ENCODE measurements around the gene SNAP25. TPM values are rescaled to one million over a fixed set of nuclear protein-coding genes. Genes with fewer than 3 reads are reported as not detected.

The SNAP25 gene
- total and polyA plus RNA-seq, 2 donors (not counting 1 experiment from before 2014, with no cell fraction given), result 0.27 TPM; not detected in 1

DNA sequence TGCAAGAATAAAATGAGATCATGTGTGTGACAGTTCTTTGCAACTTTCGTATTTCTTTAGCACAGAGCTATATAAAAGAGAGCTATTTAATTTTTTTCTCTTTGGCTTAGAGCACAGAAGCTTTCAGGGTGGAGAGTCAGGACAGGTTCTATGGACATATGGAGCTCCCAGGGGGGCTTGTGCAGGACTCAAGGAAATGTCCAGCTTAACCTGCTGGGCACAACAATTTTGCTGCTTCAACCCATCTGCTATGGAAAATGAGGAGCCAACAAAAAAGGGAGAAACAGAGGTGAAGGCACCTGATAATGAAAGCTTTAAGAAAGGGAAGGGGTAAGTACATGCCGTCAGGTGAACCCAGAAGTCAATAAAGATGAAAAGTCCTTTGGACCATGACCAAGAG is 5.1 kb upstream of the SNAP25 start:
- 83% methylated on average over 1 of the region's 2 CpGs for WGBS (ENCODE audit: insufficient coverage)
- H3K9me3 Mint-ChIP-seq (ENCODE audit: insufficient read depth), result no peaks in the 10 kb centered on the region
- Histone ChIP-seq H4K20me1 (ENCODE audit: control insufficient read depth, insufficient read depth, low read length, poor library complexity, severe bottlenecking) (no peaks in the 10 kb centered on the region), H3K4me3 (ENCODE audit: control extremely low read depth in 1 of 5, extremely low read depth in 1 of 5, insufficient read depth in 1 of 5, low read depth in 2 of 5, low read length in 4 of 5) (no peak overlapping the region), H3K27me3 (replicated peaks in 1 of 4; ENCODE audit: control extremely low read depth in 1 of 4, control insufficient read depth in 3 of 4, insufficient read depth in 4 of 4, low read length in 3 of 4) (peaks cover 0 to 13% (median 8%) of the 10 kb centered on the region in 4 experiments), H3K9me3 (ENCODE audit: control extremely low read depth in 1 of 3, control insufficient read depth in 2 of 3, insufficient read depth in 1 of 3, low read length in 2 of 3) (peaks cover 0 to 9% (median 0%) of the 10 kb centered on the region in 3 donors), H3K4me1 (ENCODE audit: control insufficient read depth in 2 of 2, insufficient read depth in 2 of 2, low read length in 2 of 2) (peaks cover 7 to 8% of the 10 kb centered on the region in 2 donors), H3K27ac (ENCODE audit: low read length in 2 of 2) (no peak overlapping the region), H3K4me2 (replicated peaks; ENCODE audit: low read depth, low read length, poor library complexity, severe bottlenecking) (no peak overlapping the region), H3K36me3 (replicated peaks in 1 of 2; ENCODE audit: control extremely low read depth in 1 of 2, control insufficient read depth in 1 of 2, extremely low read depth in 1 of 2, insufficient read depth in 2 of 2, low read length in 1 of 2) (no peaks in the 10 kb centered on the region), H3K9ac (ENCODE audit: low read length) (no peak overlapping the region), H2AFZ (ENCODE audit: insufficient read depth, low read depth, low read length, poor library complexity, severe bottlenecking) (no peak overlapping the region), H3K79me2 (ENCODE audit: control insufficient read depth, insufficient read depth, low read length) (no peaks in the 10 kb centered on the region)
- ChIA-PET CTCF (no interaction called here), POLR2A (no interaction called here)
- peaks cover 34% of the 10 kb centered on the region for H3K27me3 Mint-ChIP-seq
- H3K4me1 Mint-ChIP-seq, result peaks cover 7% of the 10 kb centered on the region
- DNase-seq (no peak), ATAC-seq (ENCODE audit: low read depth) (no peak)
- no peak overlapping the region for H3K4me3 Mint-ChIP-seq
- no peak for TF ChIP-seq EZH2 (IDR thresholded peaks at IDR 0.05; ENCODE audit: borderline replicate concordance, insufficient read depth, low read depth, low read length, poor library complexity, severe bottlenecking)
- TF ChIP-seq, protein P1, sequence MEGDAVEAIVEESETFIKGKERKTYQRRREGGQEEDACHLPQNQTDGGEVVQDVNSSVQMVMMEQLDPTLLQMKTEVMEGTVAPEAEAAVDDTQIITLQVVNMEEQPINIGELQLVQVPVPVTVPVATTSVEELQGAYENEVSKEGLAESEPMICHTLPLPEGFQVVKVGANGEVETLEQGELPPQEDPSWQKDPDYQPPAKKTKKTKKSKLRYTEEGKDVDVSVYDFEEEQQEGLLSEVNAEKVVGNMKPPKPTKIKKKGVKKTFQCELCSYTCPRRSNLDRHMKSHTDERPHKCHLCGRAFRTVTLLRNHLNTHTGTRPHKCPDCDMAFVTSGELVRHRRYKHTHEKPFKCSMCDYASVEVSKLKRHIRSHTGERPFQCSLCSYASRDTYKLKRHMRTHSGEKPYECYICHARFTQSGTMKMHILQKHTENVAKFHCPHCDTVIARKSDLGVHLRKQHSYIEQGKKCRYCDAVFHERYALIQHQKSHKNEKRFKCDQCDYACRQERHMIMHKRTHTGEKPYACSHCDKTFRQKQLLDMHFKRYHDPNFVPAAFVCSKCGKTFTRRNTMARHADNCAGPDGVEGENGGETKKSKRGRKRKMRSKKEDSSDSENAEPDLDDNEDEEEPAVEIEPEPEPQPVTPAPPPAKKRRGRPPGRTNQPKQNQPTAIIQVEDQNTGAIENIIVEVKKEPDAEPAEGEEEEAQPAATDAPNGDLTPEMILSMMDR (IDR thresholded peaks at IDR 0.05), result no peak
- H3K27ac Mint-ChIP-seq, result no peak overlapping the region
- intact Hi-C loops (cut with micrococcal nuclease), result no loop called here

- no peak overlapping the region for H3K4me3 ChIP-seq (ENCODE audit: control extremely low read depth in 1 of 5, extremely low read depth in 1 of 5, insufficient read depth in 1 of 5, low read depth in 2 of 5, low read length in 4 of 5)
- H3K27ac ChIP-seq (ENCODE audit: low read length in 2 of 2), result no peak overlapping the region
- 42% methylated on average over 1 of the region's 4 CpGs for WGBS (ENCODE audit: insufficient coverage)
- Mint-ChIP-seq H3K27me3 (peaks cover 55% of the 10 kb centered on the region), H3K4me3 (no peak overlapping the region), H3K4me1 (peaks cover 17% of the 10 kb centered on the region), H3K27ac (no peak overlapping the region), H3K9me3 (ENCODE audit: insufficient read depth) (no peaks in the 10 kb centered on the region)
- H3K4me1 ChIP-seq (ENCODE audit: control insufficient read depth in 2 of 2, insufficient read depth in 2 of 2, low read length in 2 of 2), result peaks cover 14 to 21% of the 10 kb centered on the region in 2 donors
- H3K9me3 ChIP-seq (ENCODE audit: control extremely low read depth in 1 of 3, control insufficient read depth in 2 of 3, insufficient read depth in 1 of 3, low read length in 2 of 3), result peaks cover 0 to 21% (median 0%) of the 10 kb centered on the region in 3 donors
- intact Hi-C loops (cut with micrococcal nuclease), result no loop called here
- no peak for ATAC-seq (ENCODE audit: low read depth)
- DNase-seq, result no peak
- no peaks in the 10 kb centered on the region for H4K20me1 ChIP-seq (ENCODE audit: control insufficient read depth, insufficient read depth, low read length, poor library complexity, severe bottlenecking)
- no peak overlapping the region for H3K4me2 ChIP-seq (replicated peaks; ENCODE audit: low read depth, low read length, poor library complexity, severe bottlenecking)
- no peaks in the 10 kb centered on the region for H3K79me2 ChIP-seq (ENCODE audit: control insufficient read depth, insufficient read depth, low read length)
- no peak overlapping the region for H2AFZ ChIP-seq (ENCODE audit: insufficient read depth, low read depth, low read length, poor library complexity, severe bottlenecking)
- ChIA-PET POLR2A (no interaction called here), CTCF (no interaction called here)
- no peaks in the 10 kb centered on the region for H3K36me3 ChIP-seq (replicated peaks in 1 of 2; ENCODE audit: control extremely low read depth in 1 of 2, control insufficient read depth in 1 of 2, extremely low read depth in 1 of 2, insufficient read depth in 2 of 2, low read length in 1 of 2)
- H3K27me3 ChIP-seq (replicated peaks in 1 of 4; ENCODE audit: control extremely low read depth in 1 of 4, control insufficient read depth in 3 of 4, insufficient read depth in 4 of 4, low read length in 3 of 4), result peaks cover 0 to 32% (median 24%) of the 10 kb centered on the region in 4 experiments
- TF ChIP-seq, protein P1 (IDR thresholded peaks at IDR 0.05), result no peak
- no peak for TF ChIP-seq EZH2 (IDR thresholded peaks at IDR 0.05; ENCODE audit: borderline replicate concordance, insufficient read depth, low read depth, low read length, poor library complexity, severe bottlenecking)
- no peak overlapping the region for H3K9ac ChIP-seq (ENCODE audit: low read length)
These were observed 2.4 kb upstream of the SNAP25 start for GRCh38 chr20:10216146-10216791.

All from B cell (primary cell).